ENCODE measurements around the gene SPTBN1. TPM values are rescaled to one million over a fixed set of nuclear protein-coding genes. Genes with fewer than 3 reads are reported as not detected.

SPTBN1 gene
- total and polyA plus RNA-seq, 2 experiments from 2014 or later: 122 to 341 TPM

- no peak for DNase-seq (ENCODE audit: low spot score)
- Histone ChIP-seq H3K27me3 (no peaks in the 10 kb centered on the region), H3K9me2 (replicated peaks; ENCODE audit: insufficient read depth) (no peaks in the 10 kb centered on the region), H3K4me3 (no peak overlapping the region), H3K36me3 (replicated peaks; ENCODE audit: insufficient read depth, low read depth) (no peaks in the 10 kb centered on the region), H3K9me3 (ENCODE audit: low read depth) (no peaks in the 10 kb centered on the region), H4K20me1 (ENCODE audit: insufficient read depth, poor library complexity, severe bottlenecking) (peaks cover 100% of the 10 kb centered on the region), H3K27ac (no peak overlapping the region), H3K4me1 (ENCODE audit: insufficient read depth) (peaks cover 47% of the 10 kb centered on the region), H2AFZ (no peak overlapping the region), H3K4me2 (no peak overlapping the region), H3K79me2 (peaks cover 100% of the 10 kb centered on the region)
- TF ChIP-seq CTCF (IDR thresholded peaks at IDR 0.05; ENCODE audit: poor library complexity): no peak
- TF ChIP-seq EZH2phosphoT487 (IDR thresholded peaks at IDR 0.05; ENCODE audit: low read depth, severe bottlenecking, unreplicated experiment): no peak
- no peak for TF ChIP-seq EZH2 (IDR thresholded peaks at IDR 0.05; ENCODE audit: borderline replicate concordance)
- WGBS (ENCODE audit: low lambda C conversion rate, missing lambda C conversion rate): 78% methylated on average over 12 of the region's 12 CpGs
These were observed 150.3 kb downstream of the SPTBN1 start for GRCh38 chr2:54606393-54606958.

GRCh38 chr2:54608224-54608623 lies 152.1 kb downstream of the SPTBN1 start:
- H2AFZ ChIP-seq: no peak overlapping the region
- H3K4me3 ChIP-seq: no peak overlapping the region
- H4K20me1 ChIP-seq (ENCODE audit: insufficient read depth, poor library complexity, severe bottlenecking): peaks cover 99% of the 10 kb centered on the region
- WGBS (ENCODE audit: low lambda C conversion rate, missing lambda C conversion rate): 97% methylated on average over 3 of the region's 3 CpGs
- H3K4me1 ChIP-seq (ENCODE audit: insufficient read depth): peaks cover 37% of the 10 kb centered on the region
- DNase-seq (ENCODE audit: low spot score): no peak
- H3K79me2 ChIP-seq: peaks cover 100% of the 10 kb centered on the region
- H3K4me2 ChIP-seq: no peak overlapping the region
- TF ChIP-seq EZH2phosphoT487 (IDR thresholded peaks at IDR 0.05; ENCODE audit: low read depth, severe bottlenecking, unreplicated experiment): no peak
- TF ChIP-seq CTCF (IDR thresholded peaks at IDR 0.05; ENCODE audit: poor library complexity): no peak
- TF ChIP-seq EZH2 (IDR thresholded peaks at IDR 0.05; ENCODE audit: borderline replicate concordance): no peak
- H3K9me3 ChIP-seq (ENCODE audit: low read depth): no peaks in the 10 kb centered on the region
- H3K9me2 ChIP-seq (replicated peaks; ENCODE audit: insufficient read depth): no peaks in the 10 kb centered on the region
- no peaks in the 10 kb centered on the region for H3K27me3 ChIP-seq
- H3K36me3 ChIP-seq (replicated peaks; ENCODE audit: insufficient read depth, low read depth): no peaks in the 10 kb centered on the region
- no peak overlapping the region for H3K27ac ChIP-seq

- H4K20me1 ChIP-seq (ENCODE audit: insufficient read depth, poor library complexity, severe bottlenecking): peaks cover 98% of the 10 kb centered on the region
These were observed 153.1 kb downstream of the SPTBN1 start for GRCh38 chr2:54609241-54609640.

More at GRCh38 chr2:54609241-54609640, 153.1 kb downstream of the SPTBN1 start:
- Histone ChIP-seq H3K36me3 (replicated peaks; ENCODE audit: insufficient read depth, low read depth) (no peaks in the 10 kb centered on the region), H3K4me2 (peak overlapping the region; percentile 28), H3K4me3 (no peak overlapping the region), H2AFZ (no peak overlapping the region), H3K9me3 (ENCODE audit: low read depth) (no peaks in the 10 kb centered on the region), H3K9me2 (replicated peaks; ENCODE audit: insufficient read depth) (no peaks in the 10 kb centered on the region), H3K27ac (no peak overlapping the region), H3K4me1 (ENCODE audit: insufficient read depth) (peaks cover 32% of the 10 kb centered on the region), H3K79me2 (peaks cover 100% of the 10 kb centered on the region), H3K27me3 (no peaks in the 10 kb centered on the region)
- WGBS (ENCODE audit: low lambda C conversion rate, missing lambda C conversion rate): 93% methylated on average over 5 of the region's 5 CpGs
- DNase-seq (ENCODE audit: low spot score): no peak
- TF ChIP-seq EZH2 (IDR thresholded peaks at IDR 0.05; ENCODE audit: borderline replicate concordance): no peak
- no peak for TF ChIP-seq EZH2phosphoT487 (IDR thresholded peaks at IDR 0.05; ENCODE audit: low read depth, severe bottlenecking, unreplicated experiment)
- no peak for TF ChIP-seq CTCF (IDR thresholded peaks at IDR 0.05; ENCODE audit: poor library complexity)
